ENCODE measurements around the gene COL4A2. TPM values are rescaled to one million over a fixed set of nuclear protein-coding genes. Genes with fewer than 3 reads are reported as not detected.

COL4A2 gene
- total and polyA plus RNA-seq, 4 donors: 8.0 to 45.2 (median 40.3) TPM

DNA sequence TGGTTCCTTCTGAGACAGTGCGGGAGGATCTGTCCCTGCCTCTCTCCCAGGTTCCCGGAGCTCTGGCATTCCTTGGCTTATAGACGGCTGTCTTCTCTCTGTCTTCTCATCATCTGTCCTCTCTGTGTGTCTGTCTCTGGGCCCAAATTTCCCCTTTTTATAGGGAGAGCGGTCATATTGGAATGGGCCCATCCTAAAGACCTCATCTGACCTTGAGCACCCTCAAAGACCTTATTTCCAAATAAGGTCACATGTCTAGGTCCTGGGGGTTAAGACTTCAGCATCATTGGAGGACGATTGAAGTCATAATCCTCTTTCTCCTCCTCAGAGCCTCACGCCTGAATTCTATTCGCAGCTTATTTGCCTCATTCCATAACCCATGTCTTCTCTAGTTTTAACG, 156.1 kb downstream of the COL4A2 start (continued):
- TF ChIP-seq, protein P1, sequence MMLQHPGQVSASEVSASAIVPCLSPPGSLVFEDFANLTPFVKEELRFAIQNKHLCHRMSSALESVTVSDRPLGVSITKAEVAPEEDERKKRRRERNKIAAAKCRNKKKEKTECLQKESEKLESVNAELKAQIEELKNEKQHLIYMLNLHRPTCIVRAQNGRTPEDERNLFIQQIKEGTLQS (IDR thresholded peaks at IDR 0.05): no peak
- TF ChIP-seq EGR1 (IDR thresholded peaks at IDR 0.05; ENCODE audit: low read depth in 2 of 2): no peak
- TF ChIP-seq, protein P2, sequence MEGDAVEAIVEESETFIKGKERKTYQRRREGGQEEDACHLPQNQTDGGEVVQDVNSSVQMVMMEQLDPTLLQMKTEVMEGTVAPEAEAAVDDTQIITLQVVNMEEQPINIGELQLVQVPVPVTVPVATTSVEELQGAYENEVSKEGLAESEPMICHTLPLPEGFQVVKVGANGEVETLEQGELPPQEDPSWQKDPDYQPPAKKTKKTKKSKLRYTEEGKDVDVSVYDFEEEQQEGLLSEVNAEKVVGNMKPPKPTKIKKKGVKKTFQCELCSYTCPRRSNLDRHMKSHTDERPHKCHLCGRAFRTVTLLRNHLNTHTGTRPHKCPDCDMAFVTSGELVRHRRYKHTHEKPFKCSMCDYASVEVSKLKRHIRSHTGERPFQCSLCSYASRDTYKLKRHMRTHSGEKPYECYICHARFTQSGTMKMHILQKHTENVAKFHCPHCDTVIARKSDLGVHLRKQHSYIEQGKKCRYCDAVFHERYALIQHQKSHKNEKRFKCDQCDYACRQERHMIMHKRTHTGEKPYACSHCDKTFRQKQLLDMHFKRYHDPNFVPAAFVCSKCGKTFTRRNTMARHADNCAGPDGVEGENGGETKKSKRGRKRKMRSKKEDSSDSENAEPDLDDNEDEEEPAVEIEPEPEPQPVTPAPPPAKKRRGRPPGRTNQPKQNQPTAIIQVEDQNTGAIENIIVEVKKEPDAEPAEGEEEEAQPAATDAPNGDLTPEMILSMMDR (IDR thresholded peaks at IDR 0.05; ENCODE audit: low read depth, low read length, missing input control): no peak
- no peak for TF ChIP-seq JUND (IDR thresholded peaks at IDR 0.05)

DNA sequence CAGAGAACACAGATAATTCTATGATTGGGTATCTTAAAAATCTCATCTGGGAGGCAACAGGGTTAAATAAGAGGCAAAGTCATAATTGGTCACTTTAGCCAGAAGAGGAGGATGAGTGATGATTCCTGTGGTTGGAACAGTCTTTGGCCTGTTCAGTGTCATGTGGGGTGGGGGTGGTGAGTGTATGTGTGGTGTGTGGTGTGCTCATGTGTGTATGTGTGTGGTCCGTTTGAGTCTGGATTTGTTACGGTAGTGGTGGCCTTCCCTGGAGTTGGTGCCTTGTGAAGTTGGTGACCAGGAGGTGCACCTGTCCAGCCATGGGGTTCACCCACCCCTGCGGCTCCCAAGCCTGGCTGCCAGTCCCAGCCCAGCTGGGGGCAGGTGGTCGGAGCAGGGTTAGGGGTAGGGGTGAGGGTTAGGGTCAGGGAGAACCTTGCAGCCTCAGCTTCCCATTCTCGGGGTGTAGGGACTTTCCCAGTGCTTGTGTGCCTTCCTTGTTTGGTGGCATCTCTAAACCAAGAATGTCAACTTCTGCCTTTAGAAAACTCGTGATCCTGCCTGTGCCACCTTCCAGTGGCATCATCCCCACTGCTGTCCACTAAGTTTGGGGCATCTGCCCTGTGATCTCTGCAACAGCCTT, 156.9 kb downstream of the COL4A2 start:
- Histone ChIP-seq H3K36me3 (ENCODE audit: control insufficient read depth in 4 of 4, insufficient read depth in 3 of 4, low read depth in 1 of 4, low read length in 3 of 4) (no peaks in the 10 kb centered on the region), H3K27me3 (ENCODE audit: control insufficient read depth in 4 of 4, insufficient read depth in 4 of 4, low read length in 3 of 4) (no peaks in the 10 kb centered on the region), H3K9me3 (ENCODE audit: control insufficient read depth in 4 of 4, low read length in 3 of 4) (no peaks in the 10 kb centered on the region), H3K27ac (ENCODE audit: low read depth in 1 of 2, low read length in 2 of 2) (no peak overlapping the region), H3K4me1 (ENCODE audit: control insufficient read depth in 4 of 4, insufficient read depth in 4 of 4, low read length in 3 of 4) (no peaks in the 10 kb centered on the region), H3K4me3 (ENCODE audit: low read depth in 1 of 3, low read length in 3 of 3) (no peak overlapping the region), H3K9ac (ENCODE audit: low read depth in 1 of 2, low read length in 2 of 2) (no peak overlapping the region)
- 83% methylated on average over 6 of the region's 6 CpGs for WGBS
- no peak for DNase-seq (ENCODE audit: low spot score)
- TF ChIP-seq TAF1 (conservative IDR thresholded peaks at IDR 0.05) (no peak), FOXA2 (IDR thresholded peaks at IDR 0.05) (no peak), FOXA1 (IDR thresholded peaks at IDR 0.05) (no peak), JUND (IDR thresholded peaks at IDR 0.05) (no peak), NR2F2 (IDR thresholded peaks at IDR 0.05) (no peak), YY1 (IDR thresholded peaks at IDR 0.05) (no peak), HNF4G (IDR thresholded peaks at IDR 0.05) (no peak), SP1 (IDR thresholded peaks at IDR 0.05) (no peak), EGR1 (IDR thresholded peaks at IDR 0.05; ENCODE audit: low read depth in 2 of 2) (no peak), GABPA (IDR thresholded peaks at IDR 0.05 in 1 of 2, conservative IDR thresholded peaks at IDR 0.05 in 1 of 2) (no peak), HNF4A (conservative IDR thresholded peaks at IDR 0.05) (no peak), RXRA (IDR thresholded peaks at IDR 0.05) (no peak), RAD21 (IDR thresholded peaks at IDR 0.05) (no peak)
- TF ChIP-seq, protein P2 (IDR thresholded peaks at IDR 0.05; ENCODE audit: low read depth, low read length, missing input control): no peak
- TF ChIP-seq, protein P3, sequence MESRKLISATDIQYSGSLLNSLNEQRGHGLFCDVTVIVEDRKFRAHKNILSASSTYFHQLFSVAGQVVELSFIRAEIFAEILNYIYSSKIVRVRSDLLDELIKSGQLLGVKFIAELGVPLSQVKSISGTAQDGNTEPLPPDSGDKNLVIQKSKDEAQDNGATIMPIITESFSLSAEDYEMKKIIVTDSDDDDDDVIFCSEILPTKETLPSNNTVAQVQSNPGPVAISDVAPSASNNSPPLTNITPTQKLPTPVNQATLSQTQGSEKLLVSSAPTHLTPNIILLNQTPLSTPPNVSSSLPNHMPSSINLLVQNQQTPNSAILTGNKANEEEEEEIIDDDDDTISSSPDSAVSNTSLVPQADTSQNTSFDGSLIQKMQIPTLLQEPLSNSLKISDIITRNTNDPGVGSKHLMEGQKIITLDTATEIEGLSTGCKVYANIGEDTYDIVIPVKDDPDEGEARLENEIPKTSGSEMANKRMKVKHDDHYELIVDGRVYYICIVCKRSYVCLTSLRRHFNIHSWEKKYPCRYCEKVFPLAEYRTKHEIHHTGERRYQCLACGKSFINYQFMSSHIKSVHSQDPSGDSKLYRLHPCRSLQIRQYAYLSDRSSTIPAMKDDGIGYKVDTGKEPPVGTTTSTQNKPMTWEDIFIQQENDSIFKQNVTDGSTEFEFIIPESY (IDR thresholded peaks at IDR 0.05): no peak
- TF ChIP-seq, protein P1 (IDR thresholded peaks at IDR 0.05): no peak
- TF ChIP-seq, protein P4, sequence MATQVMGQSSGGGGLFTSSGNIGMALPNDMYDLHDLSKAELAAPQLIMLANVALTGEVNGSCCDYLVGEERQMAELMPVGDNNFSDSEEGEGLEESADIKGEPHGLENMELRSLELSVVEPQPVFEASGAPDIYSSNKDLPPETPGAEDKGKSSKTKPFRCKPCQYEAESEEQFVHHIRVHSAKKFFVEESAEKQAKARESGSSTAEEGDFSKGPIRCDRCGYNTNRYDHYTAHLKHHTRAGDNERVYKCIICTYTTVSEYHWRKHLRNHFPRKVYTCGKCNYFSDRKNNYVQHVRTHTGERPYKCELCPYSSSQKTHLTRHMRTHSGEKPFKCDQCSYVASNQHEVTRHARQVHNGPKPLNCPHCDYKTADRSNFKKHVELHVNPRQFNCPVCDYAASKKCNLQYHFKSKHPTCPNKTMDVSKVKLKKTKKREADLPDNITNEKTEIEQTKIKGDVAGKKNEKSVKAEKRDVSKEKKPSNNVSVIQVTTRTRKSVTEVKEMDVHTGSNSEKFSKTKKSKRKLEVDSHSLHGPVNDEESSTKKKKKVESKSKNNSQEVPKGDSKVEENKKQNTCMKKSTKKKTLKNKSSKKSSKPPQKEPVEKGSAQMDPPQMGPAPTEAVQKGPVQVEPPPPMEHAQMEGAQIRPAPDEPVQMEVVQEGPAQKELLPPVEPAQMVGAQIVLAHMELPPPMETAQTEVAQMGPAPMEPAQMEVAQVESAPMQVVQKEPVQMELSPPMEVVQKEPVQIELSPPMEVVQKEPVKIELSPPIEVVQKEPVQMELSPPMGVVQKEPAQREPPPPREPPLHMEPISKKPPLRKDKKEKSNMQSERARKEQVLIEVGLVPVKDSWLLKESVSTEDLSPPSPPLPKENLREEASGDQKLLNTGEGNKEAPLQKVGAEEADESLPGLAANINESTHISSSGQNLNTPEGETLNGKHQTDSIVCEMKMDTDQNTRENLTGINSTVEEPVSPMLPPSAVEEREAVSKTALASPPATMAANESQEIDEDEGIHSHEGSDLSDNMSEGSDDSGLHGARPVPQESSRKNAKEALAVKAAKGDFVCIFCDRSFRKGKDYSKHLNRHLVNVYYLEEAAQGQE (IDR thresholded peaks at IDR 0.05): no peak

Measured in liver (tissue), 9 donors.